Measurements from ENCODE around the gene PSMB4.
"Not testable (repeated sequence)": the region's sequence is repeated elsewhere in the genome, so short reads cannot be mapped to it uniquely, and the experiment has no call there.

PSMB4 gene

DNA sequence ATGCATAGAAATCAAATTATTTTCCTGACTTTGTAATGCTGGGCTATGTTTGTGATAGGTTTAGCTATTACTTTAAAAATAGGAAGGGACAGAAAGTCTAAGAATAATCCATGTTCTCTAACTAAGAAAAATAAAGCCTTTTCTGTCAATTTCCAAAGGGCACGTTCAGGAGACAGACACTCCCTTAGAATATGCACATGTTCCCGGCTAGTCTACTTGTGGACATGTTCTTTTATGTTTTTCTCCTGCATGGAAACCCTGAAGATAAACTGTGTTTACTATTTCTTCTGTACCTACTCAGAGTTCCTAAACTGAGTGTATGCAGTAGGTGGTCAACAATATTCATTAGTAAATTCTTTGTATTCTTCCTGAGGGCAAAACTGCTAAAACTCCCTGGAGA is 12.5 kb downstream of the PSMB4 start:
- in situ Hi-C loops (cut with MboI; ENCODE audit: low sequenced_read_pairs, unreplicated experiment) = no loop called here
- no peak for TF ChIP-seq CTCF (IDR thresholded peaks at IDR 0.05; ENCODE audit: borderline replicate concordance, control extremely low read depth, extremely low read depth, insufficient read depth, missing control alignments)
- no peak for DNase-seq (ENCODE audit: low spot score)

GRCh38 chr1:151416231-151416630 is 16.9 kb downstream of the PSMB4 start:
- no peak for TF ChIP-seq CTCF (IDR thresholded peaks at IDR 0.05; ENCODE audit: borderline replicate concordance, control extremely low read depth, extremely low read depth, insufficient read depth, missing control alignments)
- in situ Hi-C loops (cut with MboI; ENCODE audit: low sequenced_read_pairs, unreplicated experiment) = no loop called here
- DNase-seq (ENCODE audit: low spot score) = no peak

DNA sequence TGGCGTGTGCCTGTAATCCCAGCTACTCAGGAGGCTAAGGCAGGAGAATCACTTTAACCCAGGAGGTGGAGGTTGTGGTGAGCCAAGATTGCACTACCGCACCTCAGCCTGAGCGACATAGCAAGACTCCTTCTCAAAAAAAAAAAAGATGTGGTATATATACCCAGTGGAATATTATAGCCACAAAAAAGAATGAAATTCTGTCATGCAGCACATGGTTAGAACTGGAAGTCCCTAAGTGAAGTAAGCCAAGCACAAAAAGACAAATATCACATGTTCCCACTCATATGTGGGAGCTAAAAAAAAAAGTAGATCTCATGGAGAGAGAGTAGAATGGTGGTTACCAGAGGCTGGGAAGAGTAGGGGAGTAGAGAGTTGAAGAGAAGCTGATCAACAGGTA is 18.7 kb downstream of the PSMB4 start:
- in situ Hi-C loops (cut with MboI; ENCODE audit: low sequenced_read_pairs, unreplicated experiment) = no loop called here

DNA sequence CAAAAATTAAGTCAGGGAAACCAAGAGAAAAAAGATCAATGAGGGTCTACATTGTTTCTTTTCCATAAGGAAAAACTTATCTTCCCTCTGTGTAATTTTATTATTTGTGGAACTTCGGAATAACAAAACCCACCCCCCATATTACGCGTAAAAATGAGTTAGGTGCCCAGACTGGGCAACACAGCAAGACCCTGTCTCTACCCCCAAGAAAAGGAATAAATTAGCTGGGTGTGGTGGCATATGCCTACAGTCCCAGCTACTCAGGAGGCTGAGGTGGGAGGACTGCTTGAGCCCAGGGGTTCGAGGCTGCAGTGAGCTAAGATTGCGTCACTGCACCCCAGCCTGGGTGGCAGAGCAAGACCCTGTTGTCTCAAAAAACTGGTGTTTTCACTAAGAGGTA is 20.4 kb downstream of the PSMB4 start:
- no peak for TF ChIP-seq CTCF (IDR thresholded peaks at IDR 0.05; ENCODE audit: borderline replicate concordance, control extremely low read depth, extremely low read depth, insufficient read depth, missing control alignments)
- DNase-seq (ENCODE audit: low spot score) = no peak
- in situ Hi-C loops (cut with MboI; ENCODE audit: low sequenced_read_pairs, unreplicated experiment) = no loop called here

More for the DNA sequence above, 18.7 kb downstream of the PSMB4 start:
- no peak for TF ChIP-seq CTCF (IDR thresholded peaks at IDR 0.05; ENCODE audit: borderline replicate concordance, control extremely low read depth, extremely low read depth, insufficient read depth, missing control alignments)
- no peak for DNase-seq (ENCODE audit: low spot score)

DNA sequence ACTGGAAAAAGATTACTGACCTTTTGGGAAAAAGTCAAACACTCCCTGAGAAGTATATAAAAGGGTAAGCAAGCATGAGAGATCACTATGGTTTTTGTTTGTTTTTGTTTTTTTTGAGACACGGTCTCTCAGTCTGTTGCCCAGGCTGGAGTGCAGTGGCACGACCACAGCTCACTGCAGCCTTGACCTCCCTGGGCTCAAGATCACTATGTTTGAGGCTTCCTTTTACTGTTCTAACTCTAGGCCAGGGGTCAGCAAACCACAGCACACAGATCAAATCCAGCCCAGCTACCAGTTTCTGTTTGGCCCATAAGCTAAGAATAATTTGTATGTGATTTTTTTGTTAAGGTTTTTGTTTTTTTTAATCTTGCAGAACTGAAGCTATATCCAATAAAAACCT is 25.7 kb downstream of the PSMB4 start:
- no peak for TF ChIP-seq CTCF (IDR thresholded peaks at IDR 0.05; ENCODE audit: borderline replicate concordance, control extremely low read depth, extremely low read depth, insufficient read depth, missing control alignments)
- in situ Hi-C loops (cut with MboI; ENCODE audit: low sequenced_read_pairs, unreplicated experiment) = no loop called here
- no peak for DNase-seq (ENCODE audit: low spot score)

DNA sequence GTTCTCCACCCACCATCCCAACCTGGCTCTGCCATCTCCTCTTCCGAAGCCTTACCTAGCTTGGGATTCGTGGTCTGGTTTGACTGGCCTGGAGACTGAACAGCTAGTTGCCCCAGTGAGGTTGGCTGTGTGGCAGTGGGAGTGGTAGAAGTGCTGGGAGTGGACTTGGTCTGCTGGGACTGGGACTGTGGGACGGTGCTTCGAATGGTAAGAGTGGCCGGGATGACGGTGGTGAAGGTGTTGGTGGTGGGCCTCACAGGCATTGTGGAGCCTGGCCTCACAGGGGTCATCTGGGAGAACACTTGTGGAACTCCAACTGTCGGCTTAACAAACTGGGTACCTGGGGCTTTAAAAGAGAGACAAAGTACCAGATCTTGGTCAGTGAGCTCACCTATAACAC is 28.7 kb downstream of the PSMB4 start:
- DNase-seq (ENCODE audit: low spot score) = no peak
- in situ Hi-C loops (cut with MboI; ENCODE audit: low sequenced_read_pairs, unreplicated experiment) = no loop called here

GRCh38 chr1:151433827-151434226 is 34.5 kb downstream of the PSMB4 start:
- not testable (repeated sequence) for DNase-seq (ENCODE audit: low spot score)

More for the DNA sequence above, 28.7 kb downstream of the PSMB4 start:
- TF ChIP-seq CTCF (IDR thresholded peaks at IDR 0.05; ENCODE audit: borderline replicate concordance, control extremely low read depth, extremely low read depth, insufficient read depth, missing control alignments) = no peak

More at GRCh38 chr1:151433827-151434226, 34.5 kb downstream of the PSMB4 start:
- in situ Hi-C loops (cut with MboI; ENCODE audit: low sequenced_read_pairs, unreplicated experiment) = not testable (repeated sequence)
